Left ventricle myocardium inferior (tissue), 1 donor: ENCODE results near the gene AP1AR. TPM values are rescaled to one million over a fixed set of nuclear protein-coding genes. Genes with fewer than 3 reads are reported as not detected.
"Not testable (repeated sequence)": the region's sequence is repeated elsewhere in the genome, so short reads cannot be mapped to it uniquely, and the experiment has no call there.

Experiments
- DNase-seq: peaks from one replicate; pipeline ENCODE4 v3.0.0-alpha.2; 2020
- H3K27ac ChIP-seq: fragments of 200-600 bp; replicated peaks from 2 replicates; pipeline ENCODE4 v1.8.0; 2021
- H3K27me3 ChIP-seq: fragments of 200-600 bp; 2 replicates; pipeline ENCODE4 v1.8.0; 2021; ENCODE audit warnings: low read depth
- H3K36me3 ChIP-seq: fragments of 200-600 bp; 2 replicates; pipeline ENCODE4 v1.8.0; 2021
- H3K4me1 ChIP-seq: fragments of 200-600 bp; 2 replicates; pipeline ENCODE4 v1.8.0; 2021
- H3K4me3 ChIP-seq: fragments of 200-600 bp; 2 replicates; pipeline ENCODE4 v1.8.0; 2021; ENCODE audit warnings: mild to moderate bottlenecking, moderate library complexity
- H3K9me3 ChIP-seq: fragments of 200-600 bp; replicated peaks from 2 replicates; pipeline ENCODE4 v1.8.0; 2021
- CTCF ChIP-seq: fragments of 200-600 bp; IDR thresholded peaks from 2 replicates; pipeline ENCODE4 v1.8.0; 2021; ENCODE audit warnings: antibody characterized with exemption, mild to moderate bottlenecking, borderline replicate concordance
- intact Hi-C: fragments of 100-400 bp; cut with micrococcal nuclease; formaldehyde crosslinking; loops from one replicate; pipeline ENCODE4 v1.11.0; 2022
- total RNA-seq: library from RNA; stranded (reverse); fragmentation: NEBNext Ultra II Directional; extraction: Animal tissue kit (Norgen Biotek cat#: 25700); gene quantifications from one replicate; pipeline ENCODE4 v1.2.1, GENCODE V29; 2021
- donor health status: DM: no; HTN: yes; CAD: no; lungs with severe emphysema.

Gene AP1AR
- total RNA-seq, 1 donor from 2014 or later, result 9.6 TPM

DNA sequence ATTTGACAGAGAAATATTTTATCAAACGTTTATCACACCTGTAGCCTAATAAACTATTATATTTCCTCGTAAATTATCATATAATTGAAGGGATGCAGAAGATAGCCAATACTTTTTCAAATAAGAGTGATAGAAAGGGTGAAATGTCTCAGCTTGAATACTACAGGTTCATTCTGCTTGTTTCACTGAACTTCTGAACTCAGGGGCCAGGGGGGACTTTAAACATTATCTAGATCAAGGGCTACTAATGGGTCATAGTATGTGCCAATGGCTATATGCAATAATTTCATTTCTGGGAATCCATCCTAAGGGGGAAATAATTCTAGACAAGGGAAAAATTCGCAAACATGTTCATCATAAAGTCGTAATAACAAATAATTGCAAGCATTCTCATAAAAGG is 68.1 kb downstream of the AP1AR start:
- no peak for DNase-seq
- peaks cover 26% of the 10 kb centered on the region for H3K4me1 ChIP-seq
- peaks cover 3% of the 10 kb centered on the region for H3K9me3 ChIP-seq
- TF ChIP-seq CTCF, result no peak
- H3K4me3 ChIP-seq, result no peak overlapping the region
- intact Hi-C loops, result no loop called here
- no peak overlapping the region for H3K27ac ChIP-seq
- peaks cover 18% of the 10 kb centered on the region for H3K36me3 ChIP-seq
- H3K27me3 ChIP-seq, result no peaks in the 10 kb centered on the region

- no peak overlapping the region for H3K27ac ChIP-seq
- no peak overlapping the region for H3K4me3 ChIP-seq
- H3K9me3 ChIP-seq, result peaks cover 3% of the 10 kb centered on the region
- H3K36me3 ChIP-seq, result peaks cover 18% of the 10 kb centered on the region
- intact Hi-C loops, result no loop called here
- TF ChIP-seq CTCF, result no peak
- DNase-seq, result no peak
- no peaks in the 10 kb centered on the region for H3K27me3 ChIP-seq
- peaks cover 16% of the 10 kb centered on the region for H3K4me1 ChIP-seq
These were observed 71.0 kb downstream of the AP1AR start for GRCh38 chr4:112302320-112303274.

DNA sequence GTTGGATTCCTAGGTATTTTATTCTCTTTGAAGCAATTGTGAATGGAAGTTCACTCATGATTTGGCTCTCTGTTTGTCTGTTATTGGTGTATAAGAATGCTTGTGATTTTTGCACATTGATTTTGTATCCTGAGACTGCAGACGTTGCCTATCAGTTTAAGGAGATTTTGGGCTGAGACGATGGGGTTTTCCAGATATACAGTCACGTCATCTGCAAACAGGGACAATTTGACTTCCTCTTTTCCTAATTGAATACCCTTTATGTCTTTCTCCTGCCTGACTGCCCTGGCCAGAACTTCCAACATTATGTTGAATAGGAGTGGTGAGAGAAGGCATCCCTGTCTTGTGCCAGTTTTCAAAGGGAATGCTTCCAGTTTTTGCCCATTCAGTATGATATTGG is 73.9 kb downstream of the AP1AR start:
- H3K4me3 ChIP-seq, intact Hi-C loops, H3K9me3 ChIP-seq, H3K4me1 ChIP-seq, H3K27ac ChIP-seq, DNase-seq, H3K27me3 ChIP-seq: not testable (repeated sequence)
- H3K36me3 ChIP-seq, result peaks cover 18% of the 10 kb centered on the region

GRCh38 chr4:112309263-112309791 is 77.7 kb downstream of the AP1AR start:
- H3K4me1 ChIP-seq, H3K36me3 ChIP-seq, H3K27me3 ChIP-seq, intact Hi-C loops, DNase-seq, H3K27ac ChIP-seq, H3K9me3 ChIP-seq: not testable (repeated sequence)
- peak overlapping the region; percentile 43 for H3K4me3 ChIP-seq

DNA sequence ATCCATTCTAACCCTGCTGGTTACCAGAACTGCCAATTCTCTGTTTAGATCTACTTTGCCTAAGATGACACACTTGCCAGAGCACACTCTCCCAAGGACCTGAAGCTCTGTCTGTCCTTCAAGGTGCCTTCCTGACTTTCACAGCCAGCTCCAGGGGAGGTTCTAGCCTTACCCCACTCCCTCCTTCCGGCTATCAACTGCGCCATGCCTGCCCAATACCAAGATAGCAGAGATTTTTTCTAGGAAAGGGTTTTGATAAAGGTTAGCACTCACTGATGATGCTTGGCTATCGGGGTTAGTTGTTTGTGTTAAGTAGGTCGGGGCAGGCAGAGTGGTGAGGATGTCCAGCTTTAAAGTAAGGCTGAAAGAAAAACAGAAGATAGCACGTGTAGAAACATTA is 79.9 kb downstream of the AP1AR start:
- TF ChIP-seq CTCF, result no peak
- DNase-seq, result no peak
- Histone ChIP-seq H3K27me3 (no peaks in the 10 kb centered on the region), H3K36me3 (no peaks in the 10 kb centered on the region), H3K9me3 (no peaks in the 10 kb centered on the region), H3K27ac (no peak overlapping the region), H3K4me3 (no peak overlapping the region), H3K4me1 (peaks cover 19% of the 10 kb centered on the region)
- intact Hi-C loops, result no loop called here

- intact Hi-C loops, result no loop called here
- no peaks in the 10 kb centered on the region for H3K27me3 ChIP-seq
- H3K27ac ChIP-seq, result no peak overlapping the region
- DNase-seq, result no peak
- no peaks in the 10 kb centered on the region for H3K36me3 ChIP-seq
- no peaks in the 10 kb centered on the region for H3K9me3 ChIP-seq
- peaks cover 19% of the 10 kb centered on the region for H3K4me1 ChIP-seq
- no peak overlapping the region for H3K4me3 ChIP-seq
- TF ChIP-seq CTCF, result no peak
These were observed 81.1 kb downstream of the AP1AR start for GRCh38 chr4:112312610-112313239.
